ENCODE measurements around the gene CGB8.
"Not testable (repeated sequence)": the region's sequence is repeated elsewhere in the genome, so short reads cannot be mapped to it uniquely, and the experiment has no call there.

Gene CGB8

GRCh38 chr19:49042177-49042576 lies 6.7 kb downstream of the CGB8 start:
- H3K27ac ChIP-seq (ENCODE audit: extremely low read depth, low read depth, low read length): no peak overlapping the region
- H3K9me3 ChIP-seq (ENCODE audit: control insufficient read depth, insufficient read depth, low read depth, low read length): no peaks in the 10 kb centered on the region
- ChIA-PET POLR2A (no interaction called here), CTCF (interaction anchor here (0.6 to 1.0 kb wide), 2 partner anchors 42 to 156 kb away, joined by 5 read pairs; no protein-coding TSS in a partner anchor)
- TF ChIP-seq ZNF621 (tag by site-specific recombination; IDR thresholded peaks at IDR 0.05) (no peak), GLIS1 (tag by site-specific recombination; IDR thresholded peaks at IDR 0.05) (peak; percentile 52), ZNF311 (tag by site-specific recombination; IDR thresholded peaks at IDR 0.05; ENCODE audit: borderline replicate concordance) (no peak), ZIC2 (tag by site-specific recombination; IDR thresholded peaks at IDR 0.05) (0 out of 2 replicates have a peak, but pooled peaks have one; percentile 19), ZNF629 (tag by site-specific recombination; IDR thresholded peaks at IDR 0.05) (no peak)
- no peaks in the 10 kb centered on the region for H3K36me3 ChIP-seq (ENCODE audit: control insufficient read depth in 2 of 2, insufficient read depth in 1 of 2, low read length in 2 of 2)
- no peak overlapping the region for H3K4me3 ChIP-seq (ENCODE audit: low read depth, low read length)
- H3K4me1 ChIP-seq (ENCODE audit: control insufficient read depth, insufficient read depth, low read length): no peaks in the 10 kb centered on the region

DNA sequence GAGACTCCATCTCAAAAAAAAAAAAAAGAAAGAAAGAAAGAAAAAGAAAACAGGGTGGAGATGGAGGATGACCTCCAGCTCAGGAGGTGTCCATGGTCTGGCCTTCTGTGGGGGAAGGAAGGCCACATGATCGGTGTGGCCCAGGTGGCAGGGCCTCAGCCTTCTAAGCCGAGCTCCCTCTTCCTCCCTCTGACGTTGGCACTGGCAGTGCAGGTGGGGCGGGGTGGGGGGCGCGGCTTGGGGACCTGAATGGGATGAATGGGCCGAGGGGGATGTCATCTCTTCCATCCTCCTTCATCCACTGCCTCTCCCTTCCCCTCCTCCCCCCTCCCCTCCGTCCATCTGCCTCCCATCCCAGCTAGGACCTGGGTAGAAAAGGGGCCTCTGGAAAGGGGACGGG lies 9.2 kb downstream of the CGB8 start:
- ChIA-PET CTCF (interaction anchor here (0.7 to 0.9 kb wide), 2 partner anchors 40 to 46 kb away, joined by 3 to 6 read pairs; partner anchors contain the start of genes GYS1 and RUVBL2), POLR2A (interaction anchor here (0.6 kb wide), 1 partner anchor 421 kb away, joined by 3 read pairs; the partner anchor contains the start of gene RPL18)

GRCh38 chr19:49038557-49039276 lies 10.2 kb downstream of the CGB8 start:
- H3K9me3 ChIP-seq (ENCODE audit: control insufficient read depth, insufficient read depth, low read depth, low read length); H3K36me3 ChIP-seq (ENCODE audit: control insufficient read depth in 2 of 2, insufficient read depth in 1 of 2, low read length in 2 of 2); H3K4me1 ChIP-seq (ENCODE audit: control insufficient read depth, insufficient read depth, low read length); H3K27ac ChIP-seq (ENCODE audit: extremely low read depth, low read depth, low read length); POLR2A ChIA-PET; H3K4me3 ChIP-seq (ENCODE audit: low read depth, low read length): not testable (repeated sequence)
- 0 out of 2 replicates have a peak, but pooled peaks have one; percentile 17 for TF ChIP-seq PATZ1 (tag by site-specific recombination; IDR thresholded peaks at IDR 0.05)
- TF ChIP-seq GLIS1 (tag by site-specific recombination; IDR thresholded peaks at IDR 0.05): peak; percentile 74
- CTCF ChIA-PET: interaction anchor here (1.0 to 1.2 kb wide), 2 partner anchors 17 to 39 kb away, joined by 3 read pairs; no protein-coding TSS in a partner anchor

More for the DNA sequence above, 9.2 kb downstream of the CGB8 start:
- not testable (repeated sequence) for H3K4me3 ChIP-seq (ENCODE audit: low read depth, low read length); H3K9me3 ChIP-seq (ENCODE audit: control insufficient read depth, insufficient read depth, low read depth, low read length); H3K27ac ChIP-seq (ENCODE audit: extremely low read depth, low read depth, low read length); H3K36me3 ChIP-seq (ENCODE audit: control insufficient read depth in 2 of 2, insufficient read depth in 1 of 2, low read length in 2 of 2); H3K4me1 ChIP-seq (ENCODE audit: control insufficient read depth, insufficient read depth, low read length)

- H3K4me3 ChIP-seq (ENCODE audit: low read depth, low read length); POLR2A ChIA-PET; H3K36me3 ChIP-seq (ENCODE audit: control insufficient read depth in 2 of 2, insufficient read depth in 1 of 2, low read length in 2 of 2); H3K4me1 ChIP-seq (ENCODE audit: control insufficient read depth, insufficient read depth, low read length); H3K27ac ChIP-seq (ENCODE audit: extremely low read depth, low read depth, low read length); H3K9me3 ChIP-seq (ENCODE audit: control insufficient read depth, insufficient read depth, low read depth, low read length): not testable (repeated sequence)
- TF ChIP-seq ZFP3 (tag by site-specific recombination; IDR thresholded peaks at IDR 0.05; ENCODE audit: low read depth): peak; percentile 82
- CTCF ChIA-PET: interaction anchor here (0.7 to 1.2 kb wide), 3 partner anchors 17 to 38 kb away, joined by 3 read pairs; no protein-coding TSS in a partner anchor
Measured at GRCh38 chr19:49038111-49038510, 10.8 kb downstream of the CGB8 start.

DNA sequence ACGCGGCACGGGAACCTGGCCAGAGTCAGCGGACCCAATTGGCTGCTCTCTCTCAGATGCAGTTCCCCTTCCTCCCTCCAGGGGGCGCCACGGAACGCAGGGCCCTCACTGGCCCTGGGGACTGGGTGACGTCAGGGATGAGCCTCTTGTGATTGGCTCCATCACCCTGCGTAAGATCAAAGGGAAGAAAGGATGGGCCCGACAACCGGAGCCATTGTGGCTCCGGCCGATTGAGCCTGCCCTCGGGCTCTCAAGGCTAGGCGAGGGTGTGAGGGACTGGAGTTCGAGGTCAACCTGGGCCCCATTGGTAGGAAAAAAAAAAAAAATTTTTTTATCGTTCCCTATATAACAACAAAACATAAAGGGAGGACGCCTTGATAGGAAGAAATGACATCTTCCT lies 12.1 kb downstream of the CGB8 start, which contains the start of gene CGB1:
Gene CGB1 (minus strand): TSS at position 81 of the 400 bp plus-strand sequence. CDS start 184 bp downstream, outside the sequence.
- not testable (repeated sequence) for H3K36me3 ChIP-seq (ENCODE audit: control insufficient read depth in 2 of 2, insufficient read depth in 1 of 2, low read length in 2 of 2); H3K4me3 ChIP-seq (ENCODE audit: low read depth, low read length)

More for the DNA sequence above, 12.1 kb downstream of the CGB8 start, which contains the start of gene CGB1:
- CTCF ChIA-PET; H3K27ac ChIP-seq (ENCODE audit: extremely low read depth, low read depth, low read length); H3K4me1 ChIP-seq (ENCODE audit: control insufficient read depth, insufficient read depth, low read length); POLR2A ChIA-PET; H3K9me3 ChIP-seq (ENCODE audit: control insufficient read depth, insufficient read depth, low read depth, low read length): not testable (repeated sequence)
- TF ChIP-seq, protein P1, sequence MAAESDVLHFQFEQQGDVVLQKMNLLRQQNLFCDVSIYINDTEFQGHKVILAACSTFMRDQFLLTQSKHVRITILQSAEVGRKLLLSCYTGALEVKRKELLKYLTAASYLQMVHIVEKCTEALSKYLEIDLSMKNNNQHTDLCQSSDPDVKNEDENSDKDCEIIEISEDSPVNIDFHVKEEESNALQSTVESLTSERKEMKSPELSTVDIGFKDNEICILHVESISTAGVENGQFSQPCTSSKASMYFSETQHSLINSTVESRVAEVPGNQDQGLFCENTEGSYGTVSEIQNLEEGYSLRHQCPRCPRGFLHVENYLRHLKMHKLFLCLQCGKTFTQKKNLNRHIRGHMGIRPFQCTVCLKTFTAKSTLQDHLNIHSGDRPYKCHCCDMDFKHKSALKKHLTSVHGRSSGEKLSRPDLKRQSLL (tag by site-specific recombination; IDR thresholded peaks at IDR 0.05): peak; percentile 73; the same call in 1 of the 2 replicates
